ENCODE data around the gene KRT15. TPM values are rescaled to one million over a fixed set of nuclear protein-coding genes. Genes with fewer than 3 reads are reported as not detected.

Gene KRT15
- total and polyA plus RNA-seq, 10 of the 15 experiments (the other 5 are each of a cell fraction or from before 2014, with no cell fraction given), result 0.06 to 0.17 TPM; not detected in 8

DNA sequence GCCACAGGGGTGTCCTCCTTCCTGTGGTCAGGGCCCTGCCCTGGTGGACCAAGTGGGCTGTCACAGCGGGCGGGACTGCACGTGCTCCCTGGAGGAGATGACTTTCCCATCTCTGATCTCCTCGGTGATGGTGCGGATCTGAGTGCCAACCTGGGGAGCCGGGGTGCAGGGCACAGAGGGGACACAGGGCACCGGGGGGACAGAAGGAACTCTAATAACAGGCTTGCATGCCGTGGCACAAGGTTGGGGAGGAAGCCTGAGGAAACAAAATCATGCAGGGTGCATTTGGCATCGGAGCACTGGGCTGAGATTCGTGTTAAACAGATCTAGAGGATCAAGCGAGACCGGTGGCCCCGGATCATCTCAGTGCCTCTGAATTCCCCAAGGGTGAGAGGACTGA is 32.4 kb downstream of the KRT15 start:
- H4K20me1 ChIP-seq (ENCODE audit: control insufficient read depth, insufficient read depth), result no peaks in the 10 kb centered on the region

DNA sequence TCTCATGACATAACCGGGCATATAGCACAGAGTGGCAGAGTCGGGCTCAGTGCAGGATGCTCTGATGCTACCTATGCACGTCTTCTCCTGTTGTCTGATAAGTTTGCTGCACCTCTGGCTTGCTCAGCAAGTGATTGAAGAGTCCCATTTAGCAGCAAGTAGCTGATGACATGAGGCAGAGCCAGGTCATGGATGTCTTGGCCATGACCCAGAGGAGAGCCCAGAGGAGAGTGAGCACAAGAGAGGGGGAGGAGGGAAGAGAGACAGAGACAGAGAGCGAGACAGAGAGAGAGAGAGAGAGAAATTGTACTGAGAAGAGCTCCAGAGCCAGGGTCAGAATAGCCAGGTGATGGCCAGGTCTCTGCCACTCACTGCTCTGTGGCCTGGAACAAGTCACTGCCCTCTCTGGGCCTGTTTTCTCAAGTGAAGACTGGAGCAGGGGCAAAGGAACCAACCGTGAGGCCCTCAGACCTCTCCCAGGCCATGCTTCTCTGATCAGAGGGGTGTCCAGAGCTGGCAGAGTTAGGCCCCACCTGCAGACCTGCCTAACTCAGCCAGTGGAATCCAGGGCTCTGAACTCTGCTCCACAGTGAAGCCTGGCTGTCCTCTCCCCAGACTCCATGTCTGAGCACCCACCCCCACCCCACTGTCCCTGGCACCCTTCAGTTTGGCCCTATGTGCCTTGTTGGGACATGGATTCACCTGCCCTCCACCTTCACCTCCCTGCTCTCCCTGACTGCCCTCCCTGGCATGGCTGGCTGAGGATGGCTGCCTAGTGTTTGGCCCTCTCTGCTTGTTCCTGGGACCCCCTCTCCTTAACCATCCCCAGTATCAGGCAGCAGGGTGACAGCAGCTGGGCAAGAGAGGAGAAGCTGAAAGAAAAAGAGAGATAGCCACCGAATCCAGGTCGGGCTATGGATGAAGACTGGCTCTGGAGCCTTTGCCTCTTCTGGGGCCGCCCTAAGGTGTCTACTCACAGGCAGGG is 33.5 kb downstream of the KRT15 start:
- no peak for DNase-seq (ENCODE audit: low read depth, low spot score)
- in situ Hi-C loops (cut with MboI), result no loop called here
- SMC1A ChIA-PET (ENCODE audit: uncharacterized antibody, unreplicated experiment), result no interaction called here
- TF ChIP-seq JUNB (IDR thresholded peaks at IDR 0.05), result no peak
- no peak for TF ChIP-seq SMAD1 (IDR thresholded peaks at IDR 0.05; ENCODE audit: low read depth, partially characterized antibody)
- no peak for TF ChIP-seq FOS (IDR thresholded peaks at IDR 0.05; ENCODE audit: borderline replicate concordance, extremely low read depth, insufficient read length)
- no peak for TF ChIP-seq PML (IDR thresholded peaks at IDR 0.05; ENCODE audit: low read length)
- no peak for TF ChIP-seq CBFB (IDR thresholded peaks at IDR 0.05; ENCODE audit: low read depth)
- TF ChIP-seq ZSCAN29 (IDR thresholded peaks at IDR 0.05), result no peak
- no peak for TF ChIP-seq TCF7 (IDR thresholded peaks at IDR 0.05; ENCODE audit: borderline replicate concordance)
- TF ChIP-seq BHLHE40 (IDR thresholded peaks at IDR 0.05; ENCODE audit: borderline replicate concordance in 1 of 2, low read depth in 2 of 2, low read length in 1 of 2), result no peak
- TF ChIP-seq ASH2L (IDR thresholded peaks at IDR 0.05; ENCODE audit: borderline replicate concordance, low read depth), result no peak
- TF ChIP-seq, protein P1, sequence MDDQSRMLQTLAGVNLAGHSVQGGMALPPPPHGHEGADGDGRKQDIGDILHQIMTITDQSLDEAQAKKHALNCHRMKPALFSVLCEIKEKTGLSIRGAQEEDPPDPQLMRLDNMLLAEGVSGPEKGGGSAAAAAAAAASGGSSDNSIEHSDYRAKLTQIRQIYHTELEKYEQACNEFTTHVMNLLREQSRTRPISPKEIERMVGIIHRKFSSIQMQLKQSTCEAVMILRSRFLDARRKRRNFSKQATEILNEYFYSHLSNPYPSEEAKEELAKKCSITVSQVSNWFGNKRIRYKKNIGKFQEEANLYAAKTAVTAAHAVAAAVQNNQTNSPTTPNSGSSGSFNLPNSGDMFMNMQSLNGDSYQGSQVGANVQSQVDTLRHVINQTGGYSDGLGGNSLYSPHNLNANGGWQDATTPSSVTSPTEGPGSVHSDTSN (IDR thresholded peaks at IDR 0.05; ENCODE audit: insufficient replicate concordance, low read depth, low read length), result no peak
- no peak for TF ChIP-seq ZNF384 (IDR thresholded peaks at IDR 0.05; ENCODE audit: borderline replicate concordance, low read depth, low read length)

More for the DNA sequence above, 32.4 kb downstream of the KRT15 start:
- H2AFZ ChIP-seq (ENCODE audit: control insufficient read depth, low read depth, low read length), result no peak overlapping the region
- in situ Hi-C loops (cut with MboI), result no loop called here
- no peak overlapping the region for H3K4me2 ChIP-seq (ENCODE audit: control insufficient read depth, insufficient read depth)
- ChIA-PET POLR2A (no interaction called here), CTCF (interaction anchor here (1.5 to 2.3 kb wide), 3 partner anchors 11 to 176 kb away, joined by 3 to 8 read pairs (median 7); no protein-coding TSS in a partner anchor), SMC1A (ENCODE audit: uncharacterized antibody, unreplicated experiment) (interaction anchor here (0.9 kb wide), 1 partner anchor 181 kb away, joined by 3 read pairs; no protein-coding TSS in a partner anchor), RAD21 (ENCODE audit: unreplicated experiment) (no interaction called here)
- no peak overlapping the region for H3K4me3 ChIP-seq
- no peaks in the 10 kb centered on the region for H3K9me3 ChIP-seq (replicated peaks; ENCODE audit: control insufficient read depth, insufficient read depth, low read length)
- peaks cover 0 to 3% of the 10 kb centered on the region in 2 experiments; a peak in 2 of 4 replicates for H3K27me3 ChIP-seq (replicated peaks in 1 of 2; ENCODE audit: control insufficient read depth in 2 of 2, insufficient read depth in 2 of 2, low read length in 1 of 2)
- TF ChIP-seq TBL1XR1 (IDR thresholded peaks at IDR 0.05; ENCODE audit: low read depth, low read length), result no peak
- FAIRE-seq (no peak), DNase-seq (ENCODE audit: low read depth, low spot score) (no peak), ATAC-seq (no peak)
- no peak overlapping the region for H3K27ac ChIP-seq (ENCODE audit: control insufficient read depth, insufficient read depth)
- H3K36me3 ChIP-seq (ENCODE audit: control insufficient read depth in 2 of 2, insufficient read depth in 2 of 2, low read length in 1 of 2), result no peaks in the 10 kb centered on the region
- 56% methylated on average over 13 of the region's 13 CpGs for WGBS (ENCODE audit: insufficient coverage, insufficient replicate concordance, low lambda C conversion rate, missing lambda C conversion rate)
- BruUV-seq (replicated peaks), result no TSS peak
- H3K79me2 ChIP-seq (ENCODE audit: control insufficient read depth, insufficient read depth, low read length), result no peaks in the 10 kb centered on the region
- intact Hi-C loops (cut with micrococcal nuclease; ENCODE audit: unreplicated experiment), result no loop called here
- no peak overlapping the region for H3K9ac ChIP-seq (ENCODE audit: control insufficient read depth, insufficient read depth, low read length)
- H3K4me1 ChIP-seq (ENCODE audit: control insufficient read depth, insufficient read depth, low read length), result no peaks in the 10 kb centered on the region

More for the DNA sequence above, 33.5 kb downstream of the KRT15 start:
- H4K20me1 ChIP-seq (ENCODE audit: control insufficient read depth, insufficient read depth), result no peaks in the 10 kb centered on the region
- intact Hi-C loops (cut with micrococcal nuclease; ENCODE audit: unreplicated experiment), result no loop called here
- ChIA-PET RAD21 (ENCODE audit: unreplicated experiment) (no interaction called here), POLR2A (no interaction called here), CTCF (interaction anchor here (1.0 to 2.3 kb wide), 6 partner anchors 164 to 527 kb away, joined by 3 to 8 read pairs (median 5); no protein-coding TSS in a partner anchor)
- H3K4me1 ChIP-seq (ENCODE audit: control insufficient read depth, insufficient read depth, low read length), result no peaks in the 10 kb centered on the region; the same call in 1 of the 2 replicates
- WGBS (ENCODE audit: insufficient coverage, insufficient replicate concordance, low lambda C conversion rate, missing lambda C conversion rate), result 0% methylated on average over 8 of the region's 8 CpGs
- no peaks in the 10 kb centered on the region for H3K79me2 ChIP-seq (ENCODE audit: control insufficient read depth, insufficient read depth, low read length)
- H3K27ac ChIP-seq (ENCODE audit: control insufficient read depth, insufficient read depth), result no peak overlapping the region
- H3K4me3 ChIP-seq, result no peak overlapping the region
- FAIRE-seq (no peak), ATAC-seq (no peak)
- H3K4me2 ChIP-seq (ENCODE audit: control insufficient read depth, insufficient read depth), result no peak overlapping the region
- H2AFZ ChIP-seq (ENCODE audit: control insufficient read depth, low read depth, low read length), result no peak overlapping the region
- no peak overlapping the region for H3K9ac ChIP-seq (ENCODE audit: control insufficient read depth, insufficient read depth, low read length)
- no peaks in the 10 kb centered on the region for H3K36me3 ChIP-seq (ENCODE audit: control insufficient read depth in 2 of 2, insufficient read depth in 2 of 2, low read length in 1 of 2)
- no TSS peak for BruUV-seq (replicated peaks)
- H3K9me3 ChIP-seq (replicated peaks; ENCODE audit: control insufficient read depth, insufficient read depth, low read length), result no peaks in the 10 kb centered on the region
- H3K27me3 ChIP-seq (replicated peaks in 1 of 2; ENCODE audit: control insufficient read depth in 2 of 2, insufficient read depth in 2 of 2, low read length in 1 of 2), result peaks cover 0 to 3% of the 10 kb centered on the region in 2 experiments; a peak in 2 of 4 replicates

Data from GM12878 (cell line).